Parathyroid adenoma (tissue), 2 donors: ENCODE data around the gene ADAMTSL1.

ENCODE experiments used
- H2AFZ ChIP-seq: fragments of 300-600 bp; sonication (generic); one replicate; pipeline ENCODE4 v1.7.0; 2017; ENCODE audit warnings: antibody characterized with exemption, mild to moderate bottlenecking
- H3K27ac ChIP-seq: fragments of 300-600 bp; sonication (generic); one replicate; pipeline ENCODE4 v1.7.0; 2017
- H3K27me3 ChIP-seq: fragments of 300-600 bp; sonication (generic); one replicate; pipeline ENCODE4 v1.7.0; 2017; ENCODE audit warnings: low read length; ENCODE audit not compliant: control insufficient read depth, insufficient read depth
- H3K36me3 ChIP-seq: fragments of 300-600 bp; sonication (generic); one replicate; pipeline ENCODE4 v1.7.0; 2017; ENCODE audit warnings: low read length; ENCODE audit not compliant: control insufficient read depth, insufficient read depth
- H3K4me1 ChIP-seq: fragments of 300-600 bp; sonication (generic); one replicate; pipeline ENCODE4 v1.7.0; 2017; ENCODE audit warnings: control low read depth
- H3K4me2 ChIP-seq: fragments of 300-600 bp; sonication (generic); one replicate; pipeline ENCODE4 v1.7.0; 2017; ENCODE audit warnings: low read length
- H3K4me3 ChIP-seq: fragments of 300-600 bp; sonication (generic); one replicate; pipeline ENCODE4 v1.7.0; 2017; ENCODE audit warnings: low read depth, low read length
- H3K79me2 ChIP-seq: fragments of 300-600 bp; sonication (generic); one replicate; pipeline ENCODE4 v1.7.0; 2017; ENCODE audit warnings: control low read depth
- H3K9ac ChIP-seq: fragments of 300-600 bp; sonication (generic); one replicate; pipeline ENCODE4 v1.7.0; 2017; ENCODE audit warnings: mild to moderate bottlenecking
- H3K9me3 ChIP-seq: fragments of 300-600 bp; sonication (generic); one replicate; pipeline ENCODE4 v1.7.0; 2017; ENCODE audit warnings: low read length; ENCODE audit not compliant: control insufficient read depth
- CTCF ChIP-seq: fragments of 300-600 bp; sonication (generic); IDR thresholded peaks from one replicate; pipeline ENCODE4 v1.7.0; 2017; ENCODE audit warnings: antibody characterized with exemption, mild to moderate bottlenecking
- donor health status: primary hyperparathyroidism.

Gene ADAMTSL1

GRCh38 chr9:18660001-18660400 is 186.0 kb downstream of the ADAMTSL1 start:
- H3K27me3 ChIP-seq, result no peaks in the 10 kb centered on the region
- H3K4me3 ChIP-seq, result no peak overlapping the region
- H3K27ac ChIP-seq, result no peak overlapping the region
- H3K4me1 ChIP-seq, result peaks cover 2% of the 10 kb centered on the region
- H3K9me3 ChIP-seq, result no peaks in the 10 kb centered on the region
- H3K79me2 ChIP-seq, result no peaks in the 10 kb centered on the region
- TF ChIP-seq CTCF, result no peak
- H3K4me2 ChIP-seq, result no peak overlapping the region
- no peak overlapping the region for H2AFZ ChIP-seq
- no peak overlapping the region for H3K9ac ChIP-seq
- no peaks in the 10 kb centered on the region for H3K36me3 ChIP-seq

GRCh38 chr9:18662320-18662719 is 188.4 kb downstream of the ADAMTSL1 start:
- no peaks in the 10 kb centered on the region for H3K9me3 ChIP-seq
- H3K79me2 ChIP-seq, result no peaks in the 10 kb centered on the region
- no peaks in the 10 kb centered on the region for H3K27me3 ChIP-seq
- H3K27ac ChIP-seq, result no peak overlapping the region
- no peak overlapping the region for H3K9ac ChIP-seq
- no peak overlapping the region for H2AFZ ChIP-seq
- no peak overlapping the region for H3K4me2 ChIP-seq
- H3K4me3 ChIP-seq, result no peak overlapping the region
- H3K4me1 ChIP-seq, result peaks cover 6% of the 10 kb centered on the region
- no peaks in the 10 kb centered on the region for H3K36me3 ChIP-seq
- no peak for TF ChIP-seq CTCF

- H3K79me2 ChIP-seq, result no peaks in the 10 kb centered on the region
- H3K4me2 ChIP-seq, result no peak overlapping the region
- TF ChIP-seq CTCF, result no peak
- peaks cover 4% of the 10 kb centered on the region for H3K4me1 ChIP-seq
- H3K9ac ChIP-seq, result no peak overlapping the region
- no peak overlapping the region for H2AFZ ChIP-seq
- H3K9me3 ChIP-seq, result no peaks in the 10 kb centered on the region
- no peaks in the 10 kb centered on the region for H3K36me3 ChIP-seq
- H3K4me3 ChIP-seq, result no peak overlapping the region
- H3K27me3 ChIP-seq, result no peaks in the 10 kb centered on the region
- no peak overlapping the region for H3K27ac ChIP-seq
Observed at GRCh38 chr9:18665947-18666346, 192.0 kb downstream of the ADAMTSL1 start.

GRCh38 chr9:18666348-18666747 is 192.4 kb downstream of the ADAMTSL1 start:
- Histone ChIP-seq H3K36me3 (no peaks in the 10 kb centered on the region), H3K4me1 (peaks cover 4% of the 10 kb centered on the region), H3K9ac (no peak overlapping the region), H3K27me3 (no peaks in the 10 kb centered on the region), H3K4me3 (no peak overlapping the region), H3K9me3 (no peaks in the 10 kb centered on the region), H3K27ac (no peak overlapping the region), H2AFZ (no peak overlapping the region), H3K4me2 (no peak overlapping the region), H3K79me2 (no peaks in the 10 kb centered on the region)
- TF ChIP-seq CTCF, result no peak

GRCh38 chr9:18666986-18667772 is 193.2 kb downstream of the ADAMTSL1 start:
- no peak for TF ChIP-seq CTCF
- Histone ChIP-seq H3K9ac (no peak overlapping the region), H2AFZ (no peak overlapping the region), H3K36me3 (no peaks in the 10 kb centered on the region), H3K27me3 (no peaks in the 10 kb centered on the region), H3K4me3 (no peak overlapping the region), H3K27ac (no peak overlapping the region), H3K9me3 (no peaks in the 10 kb centered on the region), H3K4me1 (peaks cover 4% of the 10 kb centered on the region), H3K79me2 (no peaks in the 10 kb centered on the region), H3K4me2 (no peak overlapping the region)
